NCI-H146 treated with DMSO at 0.1 percent for 48 hours (cell line): ENCODE data around the gene SERPINB6.
"Not testable (repeated sequence)": the region's sequence is repeated elsewhere in the genome, so short reads cannot be mapped to it uniquely, and the experiment has no call there.

Experiments
- DNase-seq: peaks from one replicate; lab custom pipeline; 2025; ENCODE audit not compliant: unreplicated experiment; lab: John Stamatoyannopoulos, UW

Gene SERPINB6

DNA sequence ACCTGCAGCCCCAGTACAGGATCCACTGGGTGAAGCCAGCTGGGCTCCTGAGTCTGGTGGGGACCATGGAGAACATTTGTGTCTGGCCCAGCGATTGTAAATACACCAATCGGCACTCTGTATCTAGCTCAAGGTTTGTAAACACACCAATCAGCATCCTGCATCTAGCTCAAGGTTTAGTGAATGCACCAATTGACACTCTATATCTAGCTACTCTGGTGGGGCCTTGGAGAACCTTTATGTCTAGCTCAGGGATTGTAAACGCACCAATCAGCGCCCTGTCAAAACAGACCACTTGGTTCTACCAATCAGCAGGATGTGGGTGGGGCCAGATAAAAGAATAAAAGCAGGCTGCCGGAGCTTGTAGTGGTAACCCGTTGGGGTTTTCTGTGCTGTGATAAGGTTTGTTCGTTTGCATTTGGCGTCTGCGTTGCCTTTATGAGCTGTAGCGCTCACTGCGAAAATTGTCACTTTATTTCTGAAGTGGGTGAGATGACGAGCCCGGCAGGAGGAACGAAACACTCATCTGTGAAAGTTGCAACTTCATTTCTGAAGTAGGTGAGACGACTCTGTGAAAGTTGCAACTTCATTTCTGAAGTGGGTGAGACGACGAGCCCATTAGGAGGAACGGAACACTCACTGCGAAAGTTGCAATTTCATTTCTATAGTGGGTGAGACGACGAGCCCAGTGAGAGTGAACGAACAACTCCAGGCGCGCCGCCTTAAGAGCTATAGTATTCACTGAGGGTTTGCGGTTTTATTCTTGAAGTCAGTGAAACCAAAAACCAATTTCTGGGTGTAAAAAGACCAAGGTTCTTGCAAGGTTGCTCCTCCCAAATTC is 31.1 kb downstream of the SERPINB6 start:
- no peak for DNase-seq

DNA sequence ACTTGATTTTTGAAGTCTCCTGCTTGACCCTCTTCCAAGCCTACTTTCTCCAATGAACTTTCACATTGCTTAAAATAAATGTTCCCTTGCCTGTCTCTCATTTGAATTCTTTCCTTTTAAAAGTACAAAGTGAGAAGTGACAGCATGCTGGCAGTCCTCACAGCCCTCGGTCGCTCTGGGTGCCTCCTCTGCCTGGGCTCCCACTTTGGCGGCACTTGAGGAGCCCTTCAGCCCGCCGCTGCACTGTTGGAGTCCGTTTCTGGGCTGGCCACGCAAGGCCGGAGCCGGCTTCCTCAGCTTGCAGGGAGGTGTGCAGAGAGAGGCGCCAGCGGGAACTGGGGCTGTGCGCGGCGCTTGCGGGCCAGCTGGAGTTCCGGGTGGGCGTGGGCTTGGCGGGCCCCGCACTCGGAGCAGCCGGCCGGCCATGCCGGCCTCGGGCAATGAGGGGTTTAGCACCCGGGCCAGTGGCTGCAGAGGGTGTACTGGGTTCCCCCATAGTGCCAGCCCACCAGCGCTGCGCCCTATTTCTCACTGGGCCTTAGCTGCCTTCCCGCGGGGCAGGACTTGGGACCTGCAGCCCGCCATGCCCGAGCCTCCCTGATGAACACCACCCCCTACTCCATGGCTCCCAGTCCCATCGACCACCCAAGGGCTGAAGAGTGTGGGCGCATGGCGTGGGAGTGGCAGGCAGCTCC is 31.9 kb downstream of the SERPINB6 start:
- DNase-seq: no peak

DNA sequence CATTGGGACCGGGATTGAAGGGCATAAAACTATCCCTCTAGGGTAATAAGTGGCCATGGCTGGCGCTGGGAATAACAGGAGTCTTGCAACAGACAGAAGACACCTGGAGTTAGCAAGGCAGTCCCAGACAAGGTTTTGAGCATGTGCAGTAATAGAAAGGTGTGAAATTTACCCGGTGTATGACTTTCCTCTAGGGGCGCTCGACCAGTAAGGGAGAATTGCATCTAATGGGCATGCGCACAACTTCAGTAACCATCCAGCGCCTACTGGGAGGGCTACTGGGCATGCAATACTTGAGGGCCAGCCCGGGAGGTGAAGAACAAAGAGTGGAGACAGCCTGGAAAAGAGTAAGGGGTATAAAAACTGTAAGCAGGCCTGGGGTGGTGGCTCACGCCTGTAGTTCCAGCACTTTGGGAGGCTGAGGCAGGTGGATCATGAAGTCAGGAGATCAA is 32.7 kb downstream of the SERPINB6 start:
- DNase-seq: no peak

DNA sequence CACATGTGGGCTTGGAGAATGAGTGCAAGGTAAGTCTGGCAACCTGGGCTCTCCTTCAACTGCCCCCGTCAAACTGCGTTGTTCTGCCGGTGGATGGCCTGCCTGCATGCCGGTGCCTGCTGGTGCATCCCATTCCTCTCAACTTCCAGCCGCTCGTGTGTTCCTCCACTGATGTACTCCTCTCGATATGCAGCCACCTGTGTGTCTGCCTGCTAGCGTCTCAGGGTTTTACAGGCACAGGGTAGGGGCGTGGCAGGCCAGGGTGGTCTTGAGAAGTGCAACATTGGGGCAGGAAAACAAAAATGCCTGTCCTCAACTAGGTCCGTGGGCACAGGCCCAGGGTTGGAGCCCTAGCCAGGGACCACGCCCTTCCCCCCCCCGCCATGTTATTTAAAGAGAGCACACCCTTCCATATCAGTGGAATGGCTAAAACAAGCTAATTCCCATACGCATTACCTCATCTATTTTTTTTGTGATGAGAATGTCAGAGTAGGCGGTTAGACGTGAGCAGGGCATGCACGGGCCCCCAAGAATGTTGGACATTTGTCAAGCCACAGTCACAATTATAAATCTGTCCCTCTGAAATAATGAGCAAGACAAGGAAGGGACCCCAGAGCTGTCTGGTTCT is 33.2 kb downstream of the SERPINB6 start:
- DNase-seq: no peak

DNA sequence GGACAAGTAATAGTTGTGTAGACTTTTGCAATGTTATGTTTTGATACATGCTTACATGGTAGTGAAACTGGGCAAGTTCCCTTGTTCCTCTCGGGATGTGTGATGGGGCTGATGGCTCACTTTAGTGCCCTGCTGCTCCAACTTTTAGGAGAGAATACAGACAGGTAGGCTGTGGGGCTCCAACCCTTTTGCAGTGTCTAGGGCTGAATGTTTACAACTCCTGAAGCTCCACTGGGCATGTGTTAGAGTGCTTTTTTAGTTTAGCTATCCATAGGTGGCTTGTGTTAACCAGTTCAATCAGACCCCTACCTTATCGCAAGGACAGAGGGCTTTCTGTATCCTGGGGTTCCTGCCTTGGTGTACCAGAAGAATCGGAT is 33.8 kb downstream of the SERPINB6 start:
- DNase-seq: no peak

DNA sequence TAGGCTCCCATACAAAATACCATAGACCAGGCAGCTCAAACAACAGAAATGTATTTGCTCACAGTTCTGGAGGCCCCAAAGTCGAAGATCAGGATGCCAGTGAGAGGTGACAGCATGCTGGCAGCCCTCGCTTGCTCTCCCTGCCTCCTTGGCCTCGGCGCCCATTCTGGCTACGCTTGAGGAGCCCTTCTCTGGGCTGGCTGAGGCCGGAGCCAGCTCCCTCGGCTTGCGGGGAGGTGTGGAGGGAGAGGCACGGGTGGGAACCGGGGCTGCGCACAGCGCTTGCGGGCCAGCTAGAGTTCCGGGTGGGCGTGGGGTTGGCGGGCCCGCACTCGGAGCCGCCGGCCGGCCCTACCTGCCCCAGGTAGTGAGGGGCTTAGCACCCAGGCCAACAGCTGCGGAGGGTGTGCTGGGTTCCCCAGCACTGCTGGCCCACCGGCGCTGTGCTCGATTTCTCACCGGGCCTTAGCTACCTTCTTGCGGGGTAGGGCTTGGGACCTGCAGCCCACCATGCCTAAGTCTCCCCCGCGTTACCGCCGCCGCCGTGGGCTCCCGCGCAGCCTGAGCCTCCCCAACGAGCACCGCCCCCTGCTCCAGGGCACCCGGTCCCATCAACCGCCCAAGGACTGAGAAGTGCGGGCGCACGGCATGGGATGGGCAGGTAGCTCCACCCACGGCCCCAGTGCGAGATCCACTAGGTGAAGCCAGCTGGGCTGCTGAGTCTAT is 35.6 kb downstream of the SERPINB6 start:
- DNase-seq: no peak

DNA sequence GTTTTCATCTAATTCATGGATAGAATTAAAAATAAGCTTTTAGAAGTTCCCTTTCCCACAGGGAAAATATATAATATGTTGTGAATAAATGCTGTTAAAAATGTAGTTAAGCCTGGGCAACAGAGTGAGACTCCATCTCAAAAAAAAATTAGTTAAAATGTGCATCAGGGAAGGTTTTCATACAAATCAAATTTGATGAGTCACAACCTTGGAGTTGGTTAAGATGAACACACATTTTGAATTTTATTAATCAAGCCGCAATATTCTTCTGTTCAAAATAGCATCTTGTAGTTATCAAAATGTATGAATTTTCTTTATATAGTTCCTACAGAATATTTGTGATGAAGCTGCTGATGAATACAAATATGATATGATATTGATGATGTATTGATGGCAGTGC is 37.3 kb downstream of the SERPINB6 start:
- DNase-seq: no peak

DNA sequence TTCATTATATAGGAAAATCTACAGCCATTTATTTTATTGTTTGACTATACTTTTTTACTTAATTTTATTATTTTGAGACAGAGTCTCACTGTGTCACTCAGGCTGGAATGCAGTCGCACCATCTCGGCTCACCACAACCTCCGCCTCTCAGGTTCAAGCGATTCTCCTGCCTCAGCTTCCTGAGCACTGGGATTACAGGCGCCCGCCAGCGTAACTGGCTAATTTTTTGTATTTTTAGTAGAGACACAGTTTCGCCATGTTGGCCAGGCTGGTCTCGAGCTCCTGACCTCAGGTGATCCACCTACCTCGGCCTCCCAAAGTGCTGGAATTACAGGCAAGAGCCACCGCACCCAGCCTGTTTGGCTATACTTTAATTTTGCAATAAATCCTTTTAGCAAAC is 38.5 kb downstream of the SERPINB6 start:
- DNase-seq: not testable (repeated sequence)

DNA sequence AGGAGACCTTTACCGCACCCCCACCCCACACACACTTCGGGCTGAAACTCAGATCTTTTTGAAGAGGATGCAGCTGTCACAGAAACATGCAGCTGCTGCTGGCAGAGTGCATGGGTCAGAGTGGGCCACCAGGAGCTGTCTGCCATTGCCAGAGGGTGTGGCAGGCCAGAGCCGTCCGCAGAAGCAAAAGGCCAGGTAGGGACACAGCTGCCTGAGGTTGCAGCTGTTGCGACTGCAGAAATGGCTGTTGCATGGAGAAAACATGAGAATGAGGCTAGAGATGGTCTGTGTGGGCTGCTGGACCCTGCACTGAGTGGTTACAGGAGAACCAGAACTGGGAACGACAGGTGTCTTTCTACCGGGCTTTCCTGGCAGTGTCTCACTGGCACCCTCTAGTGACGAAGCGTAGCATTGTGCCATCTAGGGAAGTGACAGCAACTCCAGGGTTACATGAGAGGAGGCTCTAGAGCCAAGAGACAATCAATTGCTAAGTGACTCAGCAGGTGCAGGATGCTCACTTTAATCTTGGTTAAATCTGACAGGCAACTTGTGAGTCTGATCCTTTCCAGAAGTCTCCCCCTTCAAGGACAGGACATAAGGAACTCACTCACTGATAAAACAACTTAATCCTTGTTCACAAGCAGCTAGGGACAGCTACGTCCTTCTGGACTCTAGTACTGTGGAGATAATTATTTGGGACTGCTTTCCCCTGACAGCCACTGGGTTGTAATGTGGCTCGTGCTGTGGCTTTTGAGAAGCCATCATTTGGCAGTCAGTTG is 39.2 kb downstream of the SERPINB6 start:
- peak; percentile 37 for DNase-seq

DNA sequence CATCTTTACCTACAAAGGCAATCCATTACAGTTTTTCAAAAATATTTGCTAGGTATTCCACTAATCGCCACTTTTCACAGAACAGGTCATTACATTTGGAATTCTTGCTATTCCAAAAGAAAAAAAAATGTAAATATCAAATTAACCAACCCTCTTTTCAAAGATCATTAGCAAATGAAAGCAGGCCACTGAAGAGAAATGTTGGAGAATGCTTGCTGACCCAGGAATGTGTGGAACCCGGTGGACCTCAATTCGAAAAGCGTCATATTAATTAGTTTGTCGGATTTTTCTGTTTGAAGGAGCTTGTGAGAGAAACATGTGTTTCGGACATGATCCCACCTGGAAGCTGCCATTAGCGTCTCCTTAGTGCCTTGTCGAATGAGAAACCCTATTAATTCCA is 40.3 kb downstream of the SERPINB6 start:
- DNase-seq: no peak

DNA sequence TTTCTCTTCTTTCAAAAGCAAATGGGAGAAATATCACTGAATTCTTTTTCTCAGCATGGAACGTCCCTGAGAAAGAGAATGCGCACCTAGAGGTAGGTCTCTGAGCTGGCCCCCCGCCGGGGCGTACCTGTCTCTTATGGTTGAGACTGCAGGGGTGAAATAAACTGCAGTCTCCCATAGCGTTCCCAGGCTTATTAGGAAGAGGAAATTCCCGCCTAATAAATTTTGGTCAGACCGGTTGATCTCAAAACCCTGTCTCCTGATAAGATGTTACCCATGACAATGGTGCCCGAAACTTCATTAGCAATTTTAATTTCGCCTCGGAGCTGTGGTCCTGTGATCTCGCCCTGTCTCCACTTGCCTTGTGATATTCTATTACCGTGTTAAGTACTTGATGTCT is 43.4 kb downstream of the SERPINB6 start:
- not testable (repeated sequence) for DNase-seq

DNA sequence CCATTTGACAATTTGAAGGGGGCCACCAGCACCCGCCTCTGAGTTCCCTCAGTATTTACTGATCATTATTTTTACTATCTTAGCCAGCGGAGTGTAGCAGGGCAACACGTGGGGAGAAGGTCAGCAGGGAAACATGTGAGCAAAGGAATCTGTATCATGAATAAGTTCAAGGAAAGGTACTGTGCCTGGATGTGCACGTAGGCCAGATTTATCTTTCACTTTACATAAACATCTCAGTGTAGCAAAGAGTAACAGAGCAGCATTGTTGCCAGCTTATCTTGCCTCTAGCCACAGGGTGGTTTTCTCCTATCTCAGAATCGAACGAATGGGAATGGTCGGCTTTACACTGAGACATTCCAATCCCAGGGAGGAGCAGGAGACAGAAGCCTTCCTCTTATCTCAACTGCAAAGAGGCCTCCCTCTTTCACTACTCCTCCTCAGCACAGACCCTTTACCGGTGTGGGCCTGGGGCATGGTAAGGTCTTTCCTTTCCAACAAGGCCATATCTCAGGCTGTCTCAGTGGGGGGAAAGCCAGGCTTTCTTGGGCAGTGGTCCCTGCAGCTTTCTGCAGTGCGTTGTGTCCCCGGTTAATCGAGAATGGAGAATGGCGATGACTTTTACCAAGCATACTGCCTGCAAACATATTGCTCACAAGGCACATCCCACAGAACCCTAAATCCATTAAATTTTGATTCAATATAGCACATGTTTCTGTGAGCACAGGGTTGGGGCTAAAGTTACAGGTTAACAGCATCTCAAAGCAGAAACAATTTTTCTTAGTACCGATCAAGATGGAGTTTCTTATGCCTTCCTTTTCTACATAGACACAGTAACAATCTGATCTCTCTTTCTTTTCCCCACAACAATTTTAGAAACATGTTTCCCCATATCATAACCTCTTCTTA is 45.3 kb downstream of the SERPINB6 start:
- not testable (repeated sequence) for DNase-seq

DNA sequence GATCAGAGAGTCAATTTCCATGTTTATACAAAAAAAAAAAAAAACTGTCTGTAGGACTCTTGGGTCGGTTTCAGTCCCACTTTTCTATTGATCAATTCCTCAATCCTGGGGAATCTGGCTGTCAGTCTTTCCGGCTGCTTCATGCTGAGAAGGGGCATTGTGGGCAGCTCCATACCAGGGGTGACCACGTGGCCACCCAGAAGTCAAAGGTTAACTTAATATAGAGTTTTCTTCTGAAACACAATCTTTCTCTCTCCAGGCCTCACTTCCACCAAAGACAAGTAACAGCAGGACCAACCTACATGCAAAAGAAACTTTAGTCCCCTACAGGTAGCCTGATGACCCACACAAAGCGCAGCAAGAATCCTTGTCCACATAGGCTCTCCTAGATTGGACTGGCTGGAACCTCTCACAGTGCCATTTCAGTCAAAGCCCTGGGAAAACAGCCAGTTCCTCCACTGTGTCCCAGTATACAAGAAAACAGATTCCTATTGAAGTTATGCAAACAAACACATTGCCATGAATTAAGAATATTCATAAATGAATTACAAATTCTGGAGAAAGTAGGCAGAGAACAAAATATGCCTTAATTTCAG is 49.7 kb downstream of the SERPINB6 start:
- no peak for DNase-seq

DNA sequence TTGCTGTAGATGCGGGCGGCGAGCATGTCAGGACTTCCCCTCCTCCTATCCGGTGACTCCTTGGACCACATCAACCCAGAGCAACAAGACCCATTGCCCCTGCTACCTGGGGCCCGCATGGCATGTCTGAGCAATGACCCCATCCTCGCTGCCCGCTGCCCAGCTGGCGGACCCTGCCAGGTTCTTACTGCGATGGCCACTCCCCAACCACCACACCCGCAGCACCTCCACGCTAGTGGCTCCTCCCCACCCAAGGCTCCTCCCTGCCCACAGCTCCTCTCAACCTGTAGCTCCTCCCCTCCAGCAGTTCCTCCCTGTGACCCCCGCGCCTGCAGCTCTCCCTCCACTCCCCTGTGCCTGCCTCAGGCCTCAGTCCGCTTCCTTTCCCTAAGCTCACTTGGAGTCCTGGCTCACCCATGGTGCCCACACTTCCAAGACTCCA is 50.7 kb downstream of the SERPINB6 start:
- DNase-seq: no peak

DNA sequence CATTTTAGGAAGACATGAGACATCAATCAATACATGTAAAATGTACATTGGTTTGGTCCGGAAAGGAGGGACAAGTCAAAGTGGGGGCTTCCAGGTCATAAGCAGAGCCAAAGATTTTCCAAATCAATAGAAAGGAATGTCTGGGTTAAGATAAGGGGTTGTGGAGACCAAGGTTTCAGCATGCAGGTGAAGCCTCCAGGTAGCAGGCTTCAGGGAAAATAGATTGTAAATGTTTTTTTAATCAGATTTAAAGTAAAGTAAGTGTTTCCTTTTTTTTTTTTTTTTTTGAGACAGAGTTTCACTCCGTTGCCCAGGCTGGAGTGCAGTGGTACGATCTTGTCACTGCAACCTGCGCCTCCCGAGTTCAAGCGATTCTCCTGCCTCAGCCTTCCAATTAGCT is 51.5 kb downstream of the SERPINB6 start:
- DNase-seq: no peak

DNA sequence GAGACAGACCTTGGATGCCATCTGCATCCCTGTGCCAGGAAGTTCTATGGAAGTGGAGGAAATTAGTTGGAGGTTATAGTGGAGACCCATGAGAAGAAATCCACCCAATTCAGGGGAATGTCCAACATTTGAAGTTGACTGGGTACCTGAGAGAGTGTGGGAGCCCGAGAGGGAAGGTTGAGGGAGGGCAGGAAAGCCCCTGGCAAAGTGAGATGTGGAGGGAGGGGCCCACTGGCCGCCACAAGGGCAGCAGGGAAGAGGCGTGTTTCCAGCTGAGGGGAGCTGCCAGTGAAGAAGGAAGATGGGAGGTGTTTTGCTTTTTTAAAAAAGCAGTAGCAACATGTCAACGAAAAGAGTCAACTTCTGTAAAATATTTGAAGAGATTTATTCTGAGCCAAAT is 52.0 kb downstream of the SERPINB6 start:
- no peak for DNase-seq

DNA sequence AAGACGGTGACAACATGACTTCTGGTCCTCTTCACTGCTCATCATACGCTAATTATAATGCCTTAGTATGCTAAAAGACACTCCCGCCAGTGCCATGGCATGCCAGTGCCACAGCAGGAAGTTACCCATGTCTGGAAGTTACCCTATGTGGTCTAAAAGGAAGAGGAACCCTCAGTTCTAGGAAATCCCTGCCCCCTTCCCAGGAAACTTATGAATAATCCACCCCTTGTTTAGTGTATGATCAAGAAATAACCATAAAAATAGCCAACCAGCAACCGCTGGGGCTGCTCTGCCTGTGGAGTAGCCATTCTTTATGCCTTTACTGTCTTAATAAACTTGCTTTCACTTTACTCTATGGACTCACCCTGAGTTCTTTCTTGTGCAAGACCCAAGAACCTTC is 52.4 kb downstream of the SERPINB6 start:
- DNase-seq: no peak

DNA sequence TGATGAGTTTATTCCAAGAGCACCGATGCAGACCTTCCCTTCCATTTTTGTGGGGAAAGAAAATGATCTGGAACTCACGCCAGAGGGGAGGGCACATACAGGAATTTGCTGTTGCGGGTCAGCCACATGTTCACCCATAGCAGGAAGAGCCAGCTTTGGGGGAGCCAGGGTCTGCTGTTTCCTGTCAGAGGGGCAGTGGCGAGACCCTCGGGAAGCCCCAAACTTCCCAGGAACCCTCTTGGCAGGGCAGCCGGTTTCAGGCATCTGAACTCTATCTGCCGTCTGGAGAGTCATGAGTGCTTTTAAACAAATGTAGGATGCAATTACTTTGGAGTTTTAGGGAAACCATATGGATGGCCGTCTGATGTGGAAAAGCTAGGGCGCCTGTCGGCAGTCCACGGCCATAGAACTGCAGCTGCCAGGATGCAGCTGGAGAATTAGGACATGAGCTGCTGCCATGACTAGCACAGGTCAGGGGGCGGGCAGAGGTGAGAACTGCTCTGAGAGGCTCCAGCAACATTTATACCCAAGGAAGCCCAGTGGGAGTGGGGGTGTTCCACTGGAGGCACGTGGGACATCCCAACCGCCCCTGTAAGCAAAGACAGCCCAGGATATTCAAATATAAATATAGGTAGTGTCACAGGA is 53.4 kb downstream of the SERPINB6 start:
- no peak for DNase-seq

DNA sequence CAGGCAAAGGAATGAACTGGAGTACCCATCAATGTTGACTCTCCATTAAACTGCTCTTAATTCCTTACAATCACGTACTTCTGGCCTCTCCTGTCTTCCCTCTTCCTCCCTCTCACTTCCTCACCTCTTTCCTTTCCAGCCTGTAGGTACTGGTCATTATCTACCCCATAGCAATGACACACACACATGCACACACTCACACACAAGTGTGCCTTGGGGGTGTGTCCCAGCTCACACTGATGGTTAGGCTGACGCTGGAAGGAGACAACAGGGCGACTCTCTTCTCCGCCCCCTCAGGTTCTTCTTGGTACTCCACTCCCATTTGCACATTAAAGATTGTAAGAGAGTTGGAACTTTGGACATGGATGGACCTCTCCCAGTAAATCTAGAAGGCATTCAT is 54.3 kb downstream of the SERPINB6 start:
- no peak for DNase-seq
